ENCODE measurements around the gene DLAT. TPM values are rescaled to one million over a fixed set of nuclear protein-coding genes. Genes with fewer than 3 reads are reported as not detected.

DLAT gene
- total and polyA plus RNA-seq, 2 donors: 13.3 to 28.8 TPM

DNA sequence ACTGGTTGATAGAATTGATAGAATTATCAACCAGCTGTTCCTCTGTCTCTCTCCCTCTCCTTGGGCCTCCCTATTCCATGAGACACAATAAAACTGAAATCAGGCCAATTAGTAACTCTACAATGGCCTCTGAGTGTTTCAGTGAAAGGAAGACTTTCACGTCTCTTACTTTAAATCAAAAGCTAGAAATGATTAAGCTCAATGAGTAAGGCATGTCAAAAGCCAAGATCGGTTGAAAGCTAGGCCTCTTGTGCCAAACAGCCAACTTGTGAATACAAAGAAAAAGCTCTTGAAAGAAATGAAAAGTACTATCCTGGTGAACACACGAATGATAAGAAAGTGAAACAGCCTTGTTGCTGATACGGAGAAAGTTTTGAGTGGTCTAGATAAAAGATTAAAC, 32.0 kb downstream of the DLAT start:
- DNase-seq (ENCODE audit: low read depth in 6 of 9, low spot score in 9 of 9): no peak
- 84% methylated on average over 4 of the region's 4 CpGs for WGBS

GRCh38 chr11:112058103-112058502, 32.9 kb downstream of the DLAT start:
- H3K36me3 ChIP-seq (ENCODE audit: control insufficient read depth in 2 of 2, insufficient read depth in 2 of 2, low read length in 1 of 2): peaks cover 19 to 43% of the 10 kb centered on the region in 2 donors
- no peak for DNase-seq (ENCODE audit: low read depth in 6 of 9, low spot score in 9 of 9)
- H3K4me3 ChIP-seq (ENCODE audit: low read length in 2 of 2): no peak overlapping the region
- no peaks in the 10 kb centered on the region for H3K27me3 ChIP-seq (ENCODE audit: control insufficient read depth in 2 of 2, insufficient read depth in 1 of 2, low read length in 1 of 2)
- no peaks in the 10 kb centered on the region for H3K4me1 ChIP-seq (ENCODE audit: control insufficient read depth in 2 of 2, insufficient read depth in 2 of 2, low read length in 2 of 2)
- no peak overlapping the region for H3K27ac ChIP-seq (ENCODE audit: low read depth in 1 of 2, low read length in 1 of 2)
- 93% methylated on average over 1 of the region's 1 CpG for WGBS
- no peaks in the 10 kb centered on the region for H3K9me3 ChIP-seq (ENCODE audit: control insufficient read depth in 2 of 2, insufficient read depth in 1 of 2, low read length in 1 of 2)

More for the DNA sequence above, 32.0 kb downstream of the DLAT start:
- Histone ChIP-seq H3K4me3 (ENCODE audit: low read length in 2 of 2) (no peak overlapping the region), H3K27ac (ENCODE audit: low read depth in 1 of 2, low read length in 1 of 2) (no peak overlapping the region), H3K36me3 (ENCODE audit: control insufficient read depth in 2 of 2, insufficient read depth in 2 of 2, low read length in 1 of 2) (peaks cover 21 to 44% of the 10 kb centered on the region in 2 donors), H3K9me3 (ENCODE audit: control insufficient read depth in 2 of 2, insufficient read depth in 1 of 2, low read length in 1 of 2) (no peaks in the 10 kb centered on the region), H3K4me1 (ENCODE audit: control insufficient read depth in 2 of 2, insufficient read depth in 2 of 2, low read length in 2 of 2) (no peaks in the 10 kb centered on the region), H3K27me3 (ENCODE audit: control insufficient read depth in 2 of 2, insufficient read depth in 1 of 2, low read length in 1 of 2) (no peaks in the 10 kb centered on the region)

- Histone ChIP-seq H3K4me1 (ENCODE audit: control insufficient read depth in 2 of 2, insufficient read depth in 2 of 2, low read length in 2 of 2) (no peaks in the 10 kb centered on the region), H3K27ac (ENCODE audit: low read depth in 1 of 2, low read length in 1 of 2) (no peak overlapping the region), H3K27me3 (ENCODE audit: control insufficient read depth in 2 of 2, insufficient read depth in 1 of 2, low read length in 1 of 2) (no peaks in the 10 kb centered on the region), H3K4me3 (ENCODE audit: low read length in 2 of 2) (no peak overlapping the region), H3K36me3 (ENCODE audit: control insufficient read depth in 2 of 2, insufficient read depth in 2 of 2, low read length in 1 of 2) (peaks cover 16 to 28% of the 10 kb centered on the region in 2 donors), H3K9me3 (ENCODE audit: control insufficient read depth in 2 of 2, insufficient read depth in 1 of 2, low read length in 1 of 2) (no peaks in the 10 kb centered on the region)
- 98% methylated on average over 1 of the region's 1 CpG for WGBS
- DNase-seq (ENCODE audit: low read depth in 6 of 9, low spot score in 9 of 9): no peak
Observed at GRCh38 chr11:112062923-112063322, 37.7 kb downstream of the DLAT start.

DNA sequence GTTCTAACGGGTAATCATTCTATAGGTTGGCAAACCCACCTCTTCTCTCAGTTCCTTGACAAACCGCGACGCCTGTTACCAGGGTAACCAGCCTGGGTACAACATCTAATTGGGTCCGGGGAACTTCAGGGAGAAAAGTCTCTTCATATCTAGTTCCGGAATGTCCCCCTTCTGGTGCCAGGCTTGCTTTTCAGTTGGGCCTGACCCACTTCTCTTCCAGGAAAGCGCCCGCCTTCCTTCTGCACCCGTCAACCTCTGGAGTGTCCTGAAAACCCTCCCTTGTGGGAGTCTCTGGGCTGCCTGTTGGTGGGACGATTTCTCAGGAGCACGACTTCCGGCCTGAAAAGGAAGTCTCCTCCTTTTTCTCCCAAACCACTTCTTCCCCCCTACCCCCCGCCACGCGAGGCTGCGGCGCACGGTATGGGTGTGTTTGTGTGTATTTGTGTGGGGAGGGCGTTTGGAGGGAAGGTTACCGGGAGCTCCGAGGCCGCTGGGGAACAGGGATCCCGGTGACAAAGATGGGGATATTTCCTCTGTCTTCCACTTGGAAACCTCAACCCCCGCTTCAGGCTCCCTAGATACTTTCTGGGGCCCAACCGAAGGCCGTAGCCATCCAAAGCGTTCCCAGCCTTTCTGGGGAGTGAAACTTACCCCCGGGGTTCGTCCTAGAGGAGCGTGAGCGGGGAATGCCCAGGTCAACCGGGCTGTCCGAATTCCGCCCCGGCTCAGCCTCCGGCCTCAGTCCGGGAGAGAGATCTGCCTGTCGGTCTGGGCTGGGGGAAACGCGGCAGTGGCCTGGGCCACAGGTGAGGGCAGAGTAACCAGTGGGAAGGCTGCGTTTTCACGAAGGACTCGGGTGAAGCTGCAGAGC, 49.0 kb downstream of the DLAT start, which contains the start of the genes NKAPD1 and PIH1D2:
TSS of gene NKAPD1 (plus strand) at position 359 of the 871 bp plus-strand sequence. CDS start 1,276 bp downstream, outside the sequence.
TSS of gene PIH1D2 (minus strand) at position 77 of the 871 bp plus-strand sequence. CDS start 843 bp downstream, outside the sequence.
- Histone ChIP-seq H3K27ac (ENCODE audit: low read depth in 1 of 2, low read length in 1 of 2) (peak within 1 kb of the TSS; percentile 88 to 90), H3K27me3 (ENCODE audit: control insufficient read depth in 2 of 2, insufficient read depth in 1 of 2, low read length in 1 of 2) (no peaks in the 10 kb centered on the region), H3K9me3 (ENCODE audit: control insufficient read depth in 2 of 2, insufficient read depth in 1 of 2, low read length in 1 of 2) (no peaks in the 10 kb centered on the region), H3K36me3 (ENCODE audit: control insufficient read depth in 2 of 2, insufficient read depth in 2 of 2, low read length in 1 of 2) (peaks cover 7 to 32% of the 10 kb centered on the region in 2 donors), H3K4me3 (ENCODE audit: low read length in 2 of 2) (peak within 1 kb of the TSS; percentile 75 to 96), H3K4me1 (ENCODE audit: control insufficient read depth in 2 of 2, insufficient read depth in 2 of 2, low read length in 2 of 2) (peaks cover 3% of the 10 kb centered on the region in 2 donors)
- DNase-seq (ENCODE audit: low read depth in 6 of 9, low spot score in 9 of 9): peak; percentile 79 to 96 (median 88)
- WGBS: under 1% methylated on average over 43 of the region's 43 CpGs

DNA sequence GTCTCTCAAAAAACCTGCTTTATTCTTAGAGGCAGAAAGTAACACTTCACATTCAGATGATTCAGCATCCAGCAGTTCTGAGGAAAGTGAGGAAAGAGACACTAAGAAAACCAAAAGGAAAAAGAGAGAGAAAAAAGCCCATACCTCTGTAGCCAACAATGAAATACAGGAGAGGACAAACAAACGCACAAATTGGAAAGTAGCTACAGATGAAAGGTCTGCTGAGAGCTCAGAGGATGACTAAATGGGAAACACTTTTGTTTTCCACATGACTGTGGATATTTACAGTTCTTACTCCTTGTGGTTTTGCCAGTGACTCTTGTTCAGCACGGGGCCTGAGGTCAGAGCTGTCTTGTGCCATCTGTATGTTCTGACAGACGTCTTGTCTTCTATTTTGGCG, 57.5 kb downstream of the DLAT start:
- Histone ChIP-seq H3K27me3 (ENCODE audit: control insufficient read depth in 2 of 2, insufficient read depth in 1 of 2, low read length in 1 of 2) (no peaks in the 10 kb centered on the region), H3K36me3 (ENCODE audit: control insufficient read depth in 2 of 2, insufficient read depth in 2 of 2, low read length in 1 of 2) (peaks cover 26 to 69% of the 10 kb centered on the region in 2 donors), H3K9me3 (ENCODE audit: control insufficient read depth in 2 of 2, insufficient read depth in 1 of 2, low read length in 1 of 2) (no peaks in the 10 kb centered on the region), H3K27ac (ENCODE audit: low read depth in 1 of 2, low read length in 1 of 2) (no peak overlapping the region), H3K4me3 (ENCODE audit: low read length in 2 of 2) (no peak overlapping the region), H3K4me1 (ENCODE audit: control insufficient read depth in 2 of 2, insufficient read depth in 2 of 2, low read length in 2 of 2) (peaks cover 11 to 12% of the 10 kb centered on the region in 2 donors)
- WGBS: 96% methylated on average over 4 of the region's 4 CpGs
- no peak for DNase-seq (ENCODE audit: low read depth in 6 of 9, low spot score in 9 of 9)

DNA sequence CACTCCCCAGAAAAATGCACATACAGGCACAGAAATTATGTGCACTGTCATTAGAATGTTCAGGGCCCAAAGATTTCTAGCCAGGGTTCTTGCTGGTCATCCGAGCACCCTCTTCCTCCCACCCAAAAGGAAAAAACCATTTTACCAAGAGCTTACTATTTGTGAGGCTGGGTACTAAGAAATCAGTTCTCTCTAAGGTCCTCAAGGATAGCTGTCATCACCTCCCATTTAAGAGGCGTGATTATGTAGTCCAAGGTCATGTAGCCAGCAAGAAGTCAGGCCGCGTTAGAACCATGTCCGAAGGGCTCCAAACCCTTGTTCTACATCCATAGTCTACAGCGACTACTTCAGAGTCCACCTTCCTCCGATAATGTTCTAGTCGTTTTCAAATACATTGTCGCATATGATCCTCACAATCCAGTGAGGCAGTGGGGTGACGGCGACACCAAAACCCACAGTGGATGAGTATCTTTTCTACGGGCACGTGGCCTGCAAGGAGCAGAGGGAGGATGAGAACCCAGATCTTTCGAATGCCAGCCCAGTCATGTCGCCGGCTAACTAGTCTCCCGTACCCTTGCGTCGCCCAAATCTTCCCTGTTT, 60.7 kb downstream of the DLAT start:
- peaks cover 14 to 15% of the 10 kb centered on the region in 2 donors for H3K4me1 ChIP-seq (ENCODE audit: control insufficient read depth in 2 of 2, insufficient read depth in 2 of 2, low read length in 2 of 2)
- WGBS: 10% methylated on average over 19 of the region's 19 CpGs

GRCh38 chr11:112086422-112087191, 61.4 kb downstream of the DLAT start, which contains the start of the genes SDHD and TIMM8B:
TSS of gene SDHD (plus strand) at chr11:112086873. CDS start at chr11:112086908, 35 bp downstream.
TSS of gene TIMM8B (minus strand) at chr11:112086756. CDS start at chr11:112086723, 33 bp downstream.
- Histone ChIP-seq H3K36me3 (ENCODE audit: control insufficient read depth in 2 of 2, insufficient read depth in 2 of 2, low read length in 1 of 2) (peaks cover 20 to 72% of the 10 kb centered on the region in 2 donors), H3K27ac (ENCODE audit: low read depth in 1 of 2, low read length in 1 of 2) (peak within 1 kb of the TSS; percentile 81 to 83), H3K4me3 (ENCODE audit: low read length in 2 of 2) (peak within 1 kb of the TSS; percentile 95), H3K27me3 (ENCODE audit: control insufficient read depth in 2 of 2, insufficient read depth in 1 of 2, low read length in 1 of 2) (no peaks in the 10 kb centered on the region), H3K4me1 (ENCODE audit: control insufficient read depth in 2 of 2, insufficient read depth in 2 of 2, low read length in 2 of 2) (peaks cover 14 to 15% of the 10 kb centered on the region in 2 donors), H3K9me3 (ENCODE audit: control insufficient read depth in 2 of 2, insufficient read depth in 1 of 2, low read length in 1 of 2) (no peaks in the 10 kb centered on the region)
- peak; percentile 93 to 98 (median 95) for DNase-seq (ENCODE audit: low read depth in 6 of 9, low spot score in 9 of 9)
- under 1% methylated on average over 45 of the region's 45 CpGs for WGBS

More for the DNA sequence above, 60.7 kb downstream of the DLAT start:
- no peaks in the 10 kb centered on the region for H3K27me3 ChIP-seq (ENCODE audit: control insufficient read depth in 2 of 2, insufficient read depth in 1 of 2, low read length in 1 of 2)
- peak overlapping the region; percentile 95 for H3K4me3 ChIP-seq (ENCODE audit: low read length in 2 of 2)
- H3K36me3 ChIP-seq (ENCODE audit: control insufficient read depth in 2 of 2, insufficient read depth in 2 of 2, low read length in 1 of 2): peaks cover 14 to 69% of the 10 kb centered on the region in 2 donors
- peak overlapping the region; percentile 81 to 83 for H3K27ac ChIP-seq (ENCODE audit: low read depth in 1 of 2, low read length in 1 of 2)
- H3K9me3 ChIP-seq (ENCODE audit: control insufficient read depth in 2 of 2, insufficient read depth in 1 of 2, low read length in 1 of 2): no peaks in the 10 kb centered on the region
- peak in 1 of 9 donors; percentile 14 for DNase-seq (ENCODE audit: low read depth in 6 of 9, low spot score in 9 of 9)

GRCh38 chr11:112087212-112087611, 62.0 kb downstream of the DLAT start:
- peak overlapping the region; percentile 95 for H3K4me3 ChIP-seq (ENCODE audit: low read length in 2 of 2)
- H3K9me3 ChIP-seq (ENCODE audit: control insufficient read depth in 2 of 2, insufficient read depth in 1 of 2, low read length in 1 of 2): no peaks in the 10 kb centered on the region
- peaks cover 26 to 73% of the 10 kb centered on the region in 2 donors for H3K36me3 ChIP-seq (ENCODE audit: control insufficient read depth in 2 of 2, insufficient read depth in 2 of 2, low read length in 1 of 2)
- H3K4me1 ChIP-seq (ENCODE audit: control insufficient read depth in 2 of 2, insufficient read depth in 2 of 2, low read length in 2 of 2): peaks cover 14 to 15% of the 10 kb centered on the region in 2 donors
- 26% methylated on average over 10 of the region's 10 CpGs for WGBS
- H3K27ac ChIP-seq (ENCODE audit: low read depth in 1 of 2, low read length in 1 of 2): no peak overlapping the region
- H3K27me3 ChIP-seq (ENCODE audit: control insufficient read depth in 2 of 2, insufficient read depth in 1 of 2, low read length in 1 of 2): no peaks in the 10 kb centered on the region
- DNase-seq (ENCODE audit: low read depth in 6 of 9, low spot score in 9 of 9): no peak

Measured in thymus (tissue), 11 donors.